ENCODE results near the gene GLP2R.
A peak's percentile ranks its signal among the peaks of the same experiment; 100 is the strongest.
"Not testable (repeated sequence)": the region's sequence is repeated elsewhere in the genome, so short reads cannot be mapped to it uniquely, and the experiment has no call there.

The GLP2R gene

DNA sequence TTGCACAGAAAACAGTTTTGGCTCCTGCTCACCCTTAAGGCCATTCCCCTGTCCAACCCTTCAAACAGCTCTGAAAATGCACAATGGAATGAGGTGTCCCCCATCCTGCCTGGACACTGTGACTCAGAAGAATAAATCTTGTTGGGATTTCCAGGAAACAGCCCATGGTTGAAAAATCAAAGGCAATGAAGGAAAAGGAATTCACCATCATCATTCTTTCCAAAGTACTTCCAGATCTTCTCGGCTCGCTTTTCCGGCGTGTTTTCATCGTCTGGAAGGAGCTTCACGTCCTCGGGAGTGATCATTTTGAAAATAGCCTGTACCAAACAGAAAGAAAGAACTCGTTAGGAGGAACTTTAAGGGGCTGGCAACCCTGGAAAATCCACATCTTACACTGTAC is 75.1 kb downstream of the GLP2R start:
- no peak for DNase-seq

DNA sequence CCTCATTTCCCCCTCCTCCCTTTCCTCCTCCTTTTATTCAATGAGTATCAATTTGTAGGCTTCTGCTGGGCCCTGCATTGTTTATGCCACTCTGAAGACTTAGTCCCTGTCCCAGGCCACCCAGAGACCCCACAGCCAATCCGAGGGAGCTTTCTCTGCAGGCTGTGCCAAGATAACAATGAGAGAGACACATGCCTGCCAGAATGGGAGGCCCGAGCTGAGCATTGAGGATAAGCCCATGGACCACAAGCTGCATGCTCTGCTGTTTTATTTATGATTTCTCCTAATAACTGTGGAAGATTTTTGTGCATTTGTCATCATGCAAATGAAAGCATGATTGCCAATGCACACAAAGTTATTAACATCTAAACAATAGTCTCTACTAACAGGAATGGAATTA is 76.4 kb downstream of the GLP2R start:
- DNase-seq, result no peak

- no peak for DNase-seq
Measured at GRCh38 chr17:9904277-9905077, 78.8 kb downstream of the GLP2R start.

DNA sequence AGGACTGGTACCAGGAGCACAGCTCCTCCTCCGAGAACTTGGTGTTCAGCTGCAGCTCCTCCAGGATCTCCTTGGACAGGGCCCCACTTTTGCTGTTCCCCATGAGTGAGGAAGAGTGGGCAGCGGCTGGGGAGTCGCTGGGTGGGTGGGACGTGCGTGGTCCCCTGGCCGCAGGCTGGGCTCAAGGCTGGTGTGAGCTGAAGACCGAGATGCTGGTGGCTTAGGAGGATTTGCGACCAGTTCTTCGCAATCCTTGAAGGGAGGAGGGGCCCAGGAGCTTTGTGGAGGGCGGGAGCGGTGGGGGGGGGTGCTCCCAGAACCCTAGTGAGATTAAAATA is 79.3 kb downstream of the GLP2R start, which contains the start of gene RCVRN:
TSS of gene RCVRN (minus strand) at position 194 of the 338 bp plus-strand sequence. CDS start at position 103, 91 bp downstream.
- DNase-seq, result no peak

GRCh38 chr17:9905902-9906301 is 80.2 kb downstream of the GLP2R start:
- no peak for DNase-seq

GRCh38 chr17:9906616-9907015 is 80.9 kb downstream of the GLP2R start:
- DNase-seq, result no peak

- no peak for DNase-seq
Measured at GRCh38 chr17:9907131-9907530, 81.4 kb downstream of the GLP2R start.

GRCh38 chr17:9907883-9908648 is 82.3 kb downstream of the GLP2R start:
- DNase-seq, result no peak

- no peak for DNase-seq
Measured at GRCh38 chr17:9908649-9909042, 82.9 kb downstream of the GLP2R start.

GRCh38 chr17:9911089-9911488 is 85.4 kb downstream of the GLP2R start:
- no peak for DNase-seq

- no peak for DNase-seq
Measured at GRCh38 chr17:9912121-9913099, 86.7 kb downstream of the GLP2R start.

DNA sequence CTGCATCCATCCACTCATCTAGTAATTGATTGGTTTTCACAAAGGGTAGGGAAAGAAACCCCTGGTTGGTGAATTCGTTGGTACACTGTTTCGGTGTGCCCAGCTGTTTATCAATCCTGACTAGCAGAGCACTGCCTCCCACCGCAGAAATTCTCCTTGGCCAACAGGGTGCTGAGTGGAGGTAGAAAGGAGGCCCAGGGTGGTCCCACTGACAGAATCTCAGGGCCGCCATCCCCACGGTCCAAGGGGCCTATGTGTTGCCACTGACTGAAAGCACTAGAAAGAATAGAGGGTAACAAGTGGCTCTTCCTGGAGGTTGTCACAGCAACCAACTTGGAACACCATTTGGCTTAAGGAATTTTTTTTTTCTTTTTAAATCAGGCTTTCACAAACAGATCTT is 87.8 kb downstream of the GLP2R start:
- DNase-seq, result no peak

- DNase-seq, result no peak
Measured at GRCh38 chr17:9916108-9916507, 90.4 kb downstream of the GLP2R start.

- DNase-seq, result no peak
Measured at GRCh38 chr17:9917131-9917530, 91.4 kb downstream of the GLP2R start.

DNA sequence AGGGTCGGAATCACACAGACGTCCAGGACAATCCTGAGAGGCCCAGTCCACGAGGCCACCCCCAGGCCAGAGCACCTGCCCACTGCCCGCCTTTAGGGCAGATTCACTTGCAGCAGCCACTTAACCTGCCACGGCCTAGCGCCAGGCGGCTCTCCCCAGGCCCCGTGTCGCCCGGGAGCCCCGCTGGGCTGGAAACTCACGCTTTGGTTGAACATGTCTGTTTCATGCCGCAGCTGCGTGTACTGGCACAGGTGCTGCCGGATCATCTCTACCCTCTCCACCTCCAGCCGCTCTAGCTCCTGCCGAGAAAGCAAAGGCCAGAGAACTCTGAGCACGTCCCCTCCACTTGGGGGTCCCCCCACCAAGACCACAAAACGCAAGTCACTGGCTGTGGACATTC is 92.1 kb downstream of the GLP2R start:
- no peak for DNase-seq

GRCh38 chr17:9918352-9918751 is 92.6 kb downstream of the GLP2R start:
- DNase-seq, result no peak

- DNase-seq, result no peak
Measured at GRCh38 chr17:9918804-9919352, 93.2 kb downstream of the GLP2R start.

DNA sequence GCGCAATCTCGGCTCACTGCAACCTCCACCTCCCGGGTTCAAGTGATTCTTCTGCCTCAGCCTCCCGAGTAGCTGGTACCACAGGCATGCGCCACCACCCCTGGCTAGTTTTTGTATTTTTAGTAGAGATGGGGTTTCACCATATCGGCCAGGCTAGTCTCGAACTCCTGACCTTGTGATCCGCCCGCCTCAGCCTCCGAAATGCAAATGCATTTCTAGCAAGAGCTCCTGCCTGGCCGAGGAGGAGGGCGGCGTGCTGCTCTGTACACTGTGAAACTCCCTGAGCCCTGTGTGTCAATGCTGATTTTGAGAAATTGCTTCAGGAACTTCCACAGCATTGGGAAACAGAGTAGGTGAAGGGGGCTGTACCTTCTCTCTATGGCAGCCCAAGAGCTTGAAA is 95.5 kb downstream of the GLP2R start:
- not testable (repeated sequence) for DNase-seq

GRCh38 chr17:9922012-9922848 is 96.5 kb downstream of the GLP2R start:
- no peak for DNase-seq

DNA sequence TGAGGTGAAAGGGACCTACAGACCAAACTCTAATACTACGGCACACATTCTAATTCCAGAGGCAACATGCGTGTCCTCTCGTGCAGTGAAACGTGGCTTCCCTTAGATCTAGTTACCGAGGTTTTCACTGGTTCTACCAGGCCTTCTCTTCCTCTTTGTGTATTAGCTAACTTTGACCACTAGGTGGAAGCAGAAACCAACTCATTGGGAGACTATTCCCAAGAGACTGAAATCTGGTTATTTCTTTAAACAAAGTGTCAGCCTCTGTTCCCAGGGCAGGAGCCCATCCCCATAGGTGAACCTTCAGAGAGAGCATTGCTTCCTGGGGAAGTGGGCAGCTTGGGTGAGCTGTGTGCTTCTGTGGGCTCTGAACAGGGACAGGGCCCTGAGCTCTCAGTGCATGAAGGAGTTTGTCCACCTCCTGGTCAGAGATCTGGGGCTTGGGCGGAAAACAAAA is 99.0 kb downstream of the GLP2R start:
- DNase-seq, result peak; percentile 10

DNA sequence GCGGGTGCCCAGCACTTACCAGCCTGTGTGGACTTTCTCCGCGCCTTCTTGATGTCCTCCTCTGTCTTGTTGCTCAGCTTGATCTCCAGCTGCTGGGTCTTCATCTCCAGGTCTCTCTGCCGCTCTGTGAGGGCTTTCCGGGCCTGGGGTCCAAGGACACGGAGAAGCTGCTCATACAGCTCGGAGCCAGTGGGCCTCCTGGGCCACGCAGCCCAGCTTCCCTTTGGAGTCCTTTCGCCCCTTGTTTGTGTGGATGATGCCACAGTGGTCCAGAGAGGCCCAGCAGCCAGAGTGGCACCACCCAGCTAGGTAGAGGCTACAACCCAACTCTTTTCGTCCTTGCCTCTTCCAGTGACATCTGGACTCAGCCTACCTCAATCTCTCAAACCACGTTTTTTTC is 99.7 kb downstream of the GLP2R start:
- DNase-seq, result no peak

All from NCI-H510A treated with DMSO at 0.1 percent for 48 hours (cell line).